ENCODE data around the gene WWOX.

The WWOX gene

DNA sequence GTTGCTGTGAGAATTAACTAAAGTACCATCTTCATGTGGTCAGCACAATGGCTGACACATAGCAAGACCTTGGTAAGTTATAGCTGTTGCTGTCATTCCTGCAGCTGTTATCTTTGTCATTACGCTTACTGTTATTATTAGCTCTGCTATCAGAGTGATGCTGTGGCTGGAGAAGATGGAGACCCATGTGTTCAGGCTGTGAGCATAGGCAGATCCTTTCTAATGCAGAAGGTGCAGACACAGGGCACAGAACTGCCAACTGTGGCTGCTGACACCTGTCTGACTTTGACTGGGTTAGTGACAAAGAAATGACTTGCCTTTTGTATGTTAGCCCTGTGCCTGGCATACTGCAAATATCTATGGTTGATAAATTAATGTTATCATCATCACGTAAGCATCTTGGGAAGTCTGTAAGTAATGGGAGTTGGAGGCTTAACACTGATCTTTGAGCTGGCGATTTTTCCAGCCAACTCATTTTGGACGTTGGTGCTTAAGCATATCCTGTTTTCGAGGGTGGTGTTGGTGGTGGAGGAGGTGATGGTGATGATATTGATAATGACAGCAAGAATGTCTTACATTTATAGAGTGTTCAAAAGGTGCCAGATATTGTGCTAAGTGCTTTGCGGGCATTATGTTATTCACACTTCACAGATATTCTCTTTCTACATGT is 695.3 kb downstream of the WWOX start:
- no peak for DNase-seq (ENCODE audit: low read depth)
- no peak for TF ChIP-seq CTCF (IDR thresholded peaks at IDR 0.05; ENCODE audit: insufficient read depth, low read depth, low read length, missing control alignments)
- no peak overlapping the region for H3K4me3 ChIP-seq (ENCODE audit: low read length)

GRCh38 chr16:78795433-78795832 is 696.0 kb downstream of the WWOX start:
- TF ChIP-seq CTCF (IDR thresholded peaks at IDR 0.05; ENCODE audit: insufficient read depth, low read depth, low read length, missing control alignments), result no peak
- H3K4me3 ChIP-seq (ENCODE audit: low read length), result no peak overlapping the region
- DNase-seq (ENCODE audit: low read depth), result no peak

GRCh38 chr16:78796221-78796866 is 696.9 kb downstream of the WWOX start:
- TF ChIP-seq CTCF (IDR thresholded peaks at IDR 0.05; ENCODE audit: insufficient read depth, low read depth, low read length, missing control alignments), result no peak
- no peak for DNase-seq (ENCODE audit: low read depth)
- H3K4me3 ChIP-seq (ENCODE audit: low read length), result no peak overlapping the region

DNA sequence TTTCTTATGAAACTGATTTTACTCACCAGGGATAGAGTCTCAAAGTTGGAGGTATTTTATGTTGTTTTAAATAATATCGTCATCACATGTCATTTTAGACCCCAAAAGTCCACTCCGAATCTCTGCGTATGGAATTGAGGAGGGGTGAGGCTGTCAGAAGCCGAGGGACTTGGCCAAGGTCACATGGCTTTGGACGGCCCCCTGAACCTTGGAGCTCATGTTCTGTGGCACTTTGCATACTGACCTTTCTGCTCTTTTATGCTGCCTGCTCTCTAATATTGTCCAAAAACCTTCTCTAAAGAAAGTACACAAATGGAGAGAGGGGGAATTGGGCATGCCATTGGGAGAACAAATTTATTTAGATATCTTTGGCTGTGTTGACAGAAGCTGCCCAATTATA is 700.0 kb downstream of the WWOX start:
- no peak for TF ChIP-seq CTCF (IDR thresholded peaks at IDR 0.05; ENCODE audit: insufficient read depth, low read depth, low read length, missing control alignments)
- no peak for DNase-seq (ENCODE audit: low read depth)
- H3K4me3 ChIP-seq (ENCODE audit: low read length), result no peak overlapping the region

DNA sequence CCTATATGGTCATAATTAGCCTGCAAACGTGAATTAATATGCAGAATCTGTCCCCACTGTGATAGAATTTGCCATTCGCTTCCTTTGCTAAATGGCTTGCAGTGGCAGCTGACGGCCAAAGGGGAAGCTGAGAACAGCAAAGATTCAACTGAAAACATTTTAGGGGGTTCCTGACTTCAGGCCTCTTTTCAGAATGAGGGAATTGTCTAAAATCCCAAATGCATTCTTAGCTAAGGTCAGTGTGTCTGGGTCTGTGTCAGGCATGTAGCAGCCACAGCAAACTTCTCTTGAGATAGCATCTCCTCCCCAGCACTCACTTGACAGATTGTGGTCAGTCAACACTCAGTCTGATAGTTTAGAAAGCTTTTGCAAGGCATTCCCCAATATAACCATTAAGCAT is 701.1 kb downstream of the WWOX start:
- H3K4me3 ChIP-seq (ENCODE audit: low read length), result no peak overlapping the region
- TF ChIP-seq CTCF (IDR thresholded peaks at IDR 0.05; ENCODE audit: insufficient read depth, low read depth, low read length, missing control alignments), result no peak
- no peak for DNase-seq (ENCODE audit: low read depth)

- no peak for DNase-seq (ENCODE audit: low read depth)
- no peak for TF ChIP-seq CTCF (IDR thresholded peaks at IDR 0.05; ENCODE audit: insufficient read depth, low read depth, low read length, missing control alignments)
- H3K4me3 ChIP-seq (ENCODE audit: low read length), result no peak overlapping the region
Measured at GRCh38 chr16:78804058-78804735, 704.7 kb downstream of the WWOX start.

Measured in epithelial cell of esophagus (primary cell).